ENCODE data around the gene OR56A1. TPM values are rescaled to one million over a fixed set of nuclear protein-coding genes. Genes with fewer than 3 reads are reported as not detected.
"Not testable (repeated sequence)": the region's sequence is repeated elsewhere in the genome, so short reads cannot be mapped to it uniquely, and the experiment has no call there.

OR56A1 gene, protein sequence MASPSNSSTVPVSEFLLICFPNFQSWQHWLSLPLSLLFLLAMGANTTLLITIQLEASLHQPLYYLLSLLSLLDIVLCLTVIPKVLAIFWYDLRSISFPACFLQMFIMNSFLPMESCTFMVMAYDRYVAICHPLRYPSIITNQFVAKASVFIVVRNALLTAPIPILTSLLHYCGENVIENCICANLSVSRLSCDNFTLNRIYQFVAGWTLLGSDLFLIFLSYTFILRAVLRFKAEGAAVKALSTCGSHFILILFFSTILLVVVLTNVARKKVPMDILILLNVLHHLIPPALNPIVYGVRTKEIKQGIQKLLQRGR
- not detected for total RNA-seq

DNA sequence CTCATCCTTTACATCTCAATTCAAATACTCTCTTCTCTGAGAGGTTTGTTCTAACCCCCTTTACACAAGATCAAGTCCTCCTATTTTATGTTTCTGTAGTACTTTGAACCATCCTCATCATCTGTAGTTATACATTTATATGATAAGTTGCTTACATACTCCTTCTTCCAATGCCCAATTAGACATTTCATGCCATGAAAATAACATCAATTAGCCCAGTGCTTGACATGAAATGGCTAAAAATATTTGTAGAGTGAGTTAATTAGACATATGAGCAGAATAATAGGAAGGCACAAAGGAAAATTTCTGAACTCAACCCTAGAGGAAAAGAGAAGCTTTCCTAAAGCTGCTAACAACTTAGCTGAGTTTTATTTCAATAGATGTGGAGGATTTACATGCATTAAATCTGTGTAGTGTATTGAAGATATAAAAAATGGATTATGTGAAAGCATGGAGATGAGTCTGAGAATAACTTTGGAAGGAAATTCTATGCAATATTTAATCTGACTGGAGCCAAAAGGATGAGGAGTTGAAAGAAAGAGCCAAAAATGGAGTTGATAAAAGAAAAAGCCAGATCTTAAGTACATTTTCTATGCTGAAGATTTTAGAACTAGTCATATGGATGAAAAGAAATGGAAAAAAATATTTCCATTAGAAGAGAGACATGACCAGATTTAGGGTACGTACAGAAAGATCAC, at the start of gene OR56A1:
Gene OR56A1, minus strand, starts transcription at position 51 of the 698 bp plus-strand sequence. CDS start 3,066 bp downstream, outside the sequence.
- no peaks in the 10 kb centered on the region for H3K9me3 ChIP-seq
- no peak within 1 kb of the TSS for H3K27ac ChIP-seq
- no peaks in the 10 kb centered on the region for H3K4me1 ChIP-seq
- no peaks in the 10 kb centered on the region for H3K36me3 ChIP-seq
- intact Hi-C loops (cut with DNase I) = no loop called here
- DNase-seq (ENCODE audit: low spot score in 2 of 2) = no peak
- no peaks in the 10 kb centered on the region for H3K27me3 ChIP-seq
- no peak within 1 kb of the TSS for H3K4me3 ChIP-seq
- TF ChIP-seq, protein P1, sequence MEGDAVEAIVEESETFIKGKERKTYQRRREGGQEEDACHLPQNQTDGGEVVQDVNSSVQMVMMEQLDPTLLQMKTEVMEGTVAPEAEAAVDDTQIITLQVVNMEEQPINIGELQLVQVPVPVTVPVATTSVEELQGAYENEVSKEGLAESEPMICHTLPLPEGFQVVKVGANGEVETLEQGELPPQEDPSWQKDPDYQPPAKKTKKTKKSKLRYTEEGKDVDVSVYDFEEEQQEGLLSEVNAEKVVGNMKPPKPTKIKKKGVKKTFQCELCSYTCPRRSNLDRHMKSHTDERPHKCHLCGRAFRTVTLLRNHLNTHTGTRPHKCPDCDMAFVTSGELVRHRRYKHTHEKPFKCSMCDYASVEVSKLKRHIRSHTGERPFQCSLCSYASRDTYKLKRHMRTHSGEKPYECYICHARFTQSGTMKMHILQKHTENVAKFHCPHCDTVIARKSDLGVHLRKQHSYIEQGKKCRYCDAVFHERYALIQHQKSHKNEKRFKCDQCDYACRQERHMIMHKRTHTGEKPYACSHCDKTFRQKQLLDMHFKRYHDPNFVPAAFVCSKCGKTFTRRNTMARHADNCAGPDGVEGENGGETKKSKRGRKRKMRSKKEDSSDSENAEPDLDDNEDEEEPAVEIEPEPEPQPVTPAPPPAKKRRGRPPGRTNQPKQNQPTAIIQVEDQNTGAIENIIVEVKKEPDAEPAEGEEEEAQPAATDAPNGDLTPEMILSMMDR (IDR thresholded peaks at IDR 0.05) = no peak

DNA sequence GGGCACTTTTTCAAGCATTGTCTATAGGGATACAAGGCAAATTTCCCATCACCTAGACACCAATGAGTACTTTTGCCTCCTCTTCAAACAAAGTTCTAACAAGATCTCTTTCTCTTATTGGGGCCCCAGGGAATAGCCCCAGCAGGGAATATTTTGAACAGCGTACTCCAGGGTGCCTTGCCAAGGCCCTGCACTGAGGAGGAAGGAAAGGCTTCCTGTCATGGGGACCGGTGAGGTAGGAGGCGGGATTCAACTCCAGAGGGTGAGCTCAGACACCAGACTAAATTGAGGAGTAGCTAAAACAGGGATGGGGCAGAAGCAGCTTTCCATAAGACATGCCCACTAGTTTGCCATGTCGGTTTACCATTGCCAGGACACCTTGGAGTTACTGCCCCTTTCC, 48.9 kb upstream of the OR56A1 start:
- DNase-seq (ENCODE audit: low spot score in 2 of 2) = no peak
- Histone ChIP-seq H3K4me1 (no peaks in the 10 kb centered on the region), H3K27me3 (no peaks in the 10 kb centered on the region), H3K9me3 (no peaks in the 10 kb centered on the region), H3K4me3 (no peak overlapping the region), H3K36me3 (no peaks in the 10 kb centered on the region), H3K27ac (no peak overlapping the region)
- intact Hi-C loops (cut with DNase I) = no loop called here
- TF ChIP-seq, protein P1 (IDR thresholded peaks at IDR 0.05) = no peak

DNA sequence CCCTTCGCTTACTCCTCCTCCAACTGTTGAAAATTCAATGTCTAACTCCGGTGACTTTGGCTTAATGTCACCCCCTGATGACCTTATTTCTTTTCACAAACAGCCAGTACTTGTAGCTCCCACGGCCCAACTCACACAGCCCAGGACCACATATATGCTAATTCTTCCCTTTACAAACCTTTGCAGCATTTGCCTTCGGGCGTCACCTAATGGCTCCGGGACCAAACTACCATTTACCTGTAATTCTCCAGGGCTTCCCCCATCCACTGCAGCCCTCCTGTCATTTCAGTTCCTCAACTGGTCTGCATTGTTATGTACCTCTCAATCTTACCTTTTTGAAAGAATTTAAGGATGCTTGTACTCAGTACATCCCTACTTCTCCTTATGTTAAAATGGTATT, 47.2 kb upstream of the OR56A1 start:
- H3K4me1 ChIP-seq = no peaks in the 10 kb centered on the region
- no peaks in the 10 kb centered on the region for H3K9me3 ChIP-seq
- TF ChIP-seq, protein P1 (IDR thresholded peaks at IDR 0.05) = no peak
- intact Hi-C loops (cut with DNase I) = no loop called here
- no peaks in the 10 kb centered on the region for H3K27me3 ChIP-seq
- H3K4me3 ChIP-seq = no peak overlapping the region
- H3K36me3 ChIP-seq = no peaks in the 10 kb centered on the region
- no peak overlapping the region for H3K27ac ChIP-seq
- no peak for DNase-seq (ENCODE audit: low spot score in 2 of 2)

DNA sequence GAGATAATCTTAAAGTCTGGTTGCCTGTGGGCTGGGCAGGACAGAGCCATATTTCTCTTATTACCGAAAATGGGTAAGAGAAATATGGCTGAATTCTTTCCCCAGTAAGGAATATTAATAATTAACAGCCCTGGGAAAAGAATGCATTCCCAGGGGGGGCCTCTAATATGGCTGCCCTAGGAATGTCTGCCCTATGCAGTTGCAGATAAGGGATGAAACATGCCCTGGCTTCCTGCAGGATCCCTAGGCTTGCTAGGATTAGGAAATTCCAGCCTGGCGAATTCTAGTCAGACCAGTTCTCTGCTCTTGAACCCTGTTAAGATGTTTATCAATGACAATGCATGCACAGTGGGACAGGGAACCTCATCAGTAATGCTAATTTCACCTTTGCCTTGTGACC, 45.9 kb upstream of the OR56A1 start:
- DNase-seq (ENCODE audit: low spot score in 2 of 2); intact Hi-C loops (cut with DNase I); H3K4me1 ChIP-seq; H3K27ac ChIP-seq; H3K36me3 ChIP-seq; H3K9me3 ChIP-seq; H3K4me3 ChIP-seq; H3K27me3 ChIP-seq: not testable (repeated sequence)

DNA sequence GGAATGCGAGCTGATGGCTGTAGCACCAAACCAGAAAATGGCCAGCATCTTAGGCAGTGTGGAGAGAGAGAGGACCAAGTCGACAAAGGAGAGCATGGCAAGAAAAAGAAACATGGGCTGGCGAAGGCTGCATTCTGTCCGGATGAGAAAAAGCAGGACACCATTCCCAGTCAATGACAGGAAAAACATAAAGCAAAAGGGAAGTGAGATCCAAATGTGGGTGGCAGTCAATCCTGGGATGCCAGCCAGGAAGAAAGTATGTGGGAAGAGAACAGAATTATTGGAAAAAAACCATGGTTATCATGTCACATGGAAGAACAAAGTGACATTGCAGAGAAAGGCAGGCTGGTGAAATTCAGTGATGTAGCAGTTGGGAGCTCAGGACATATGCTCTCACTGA, 36.9 kb upstream of the OR56A1 start:
- TF ChIP-seq, protein P1 (IDR thresholded peaks at IDR 0.05) = no peak
- H3K27ac ChIP-seq = no peak overlapping the region
- intact Hi-C loops (cut with DNase I) = no loop called here

DNA sequence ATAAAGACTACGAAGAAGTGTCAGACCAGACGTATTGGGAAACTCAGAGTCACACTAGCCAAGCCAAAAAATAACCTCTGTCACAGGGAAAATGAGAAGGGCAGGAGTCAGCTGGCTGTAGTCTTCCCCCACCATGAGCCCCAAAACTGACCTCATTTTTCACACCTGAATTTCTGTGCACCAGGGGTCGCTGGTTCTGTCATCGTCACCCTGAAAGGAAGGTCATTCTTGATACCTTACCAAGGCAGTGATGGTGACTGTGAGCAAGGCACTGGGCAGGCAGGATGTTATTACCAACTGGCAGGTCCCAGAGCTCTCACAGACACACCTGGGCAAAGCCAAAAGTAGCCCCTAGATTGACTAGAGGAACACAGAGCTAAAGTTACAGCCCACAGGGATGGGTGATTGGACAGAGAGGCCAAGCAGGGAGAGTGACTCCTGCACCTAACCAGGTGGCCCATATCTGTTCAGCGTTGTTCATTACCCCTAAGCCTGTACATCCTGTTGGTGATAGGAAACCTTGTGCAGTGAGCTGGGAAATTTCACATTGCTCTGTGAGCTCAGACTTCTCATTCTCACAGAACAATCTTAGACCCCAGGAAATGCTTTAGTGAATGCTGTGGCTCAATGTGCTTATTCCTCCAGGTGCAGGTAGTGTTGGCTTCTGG, 32.3 kb upstream of the OR56A1 start:
- no peak for DNase-seq (ENCODE audit: low spot score in 2 of 2)
- TF ChIP-seq, protein P1 (IDR thresholded peaks at IDR 0.05) = no peak
- Histone ChIP-seq H3K9me3 (no peaks in the 10 kb centered on the region), H3K27ac (no peak overlapping the region), H3K4me3 (no peak overlapping the region), H3K36me3 (no peaks in the 10 kb centered on the region), H3K4me1 (no peaks in the 10 kb centered on the region), H3K27me3 (no peaks in the 10 kb centered on the region)
- intact Hi-C loops (cut with DNase I) = no loop called here

More for the DNA sequence above, 36.9 kb upstream of the OR56A1 start:
- no peak overlapping the region for H3K4me3 ChIP-seq
- H3K4me1 ChIP-seq = no peaks in the 10 kb centered on the region
- H3K9me3 ChIP-seq = no peaks in the 10 kb centered on the region
- no peak for DNase-seq (ENCODE audit: low spot score in 2 of 2)
- H3K36me3 ChIP-seq = no peaks in the 10 kb centered on the region
- no peaks in the 10 kb centered on the region for H3K27me3 ChIP-seq
